Sigmoid colon (tissue), 4 donors: ENCODE measurements around the gene BMP5.

Experiments used
- CTCF ChIP-seq, 4 experiments: fragments of 450-650 bp in 3 of 4; fragments of 200-600 bp in 1 of 4; IDR thresholded peaks; one replicate each; pipeline ENCODE4 v1.5.1; 2016 to 2019; ENCODE audit warnings: antibody characterized with exemption in 4 of 4, mild to moderate bottlenecking in 3 of 4, moderate library complexity in 2 of 4
- EP300 ChIP-seq, 4 donors: sonication (generic); formaldehyde crosslinking; IDR thresholded peaks; one replicate each; pipeline ENCODE4 v1.6.1; 2017; ENCODE audit warnings: antibody characterized with exemption in 4 of 4
- POLR2A ChIP-seq, 2 donors: fragments of 450-650 bp; IDR thresholded peaks; one replicate each; pipeline ENCODE4 v1.6.1; 2016; ENCODE audit warnings: antibody characterized with exemption in 2 of 2, mild to moderate bottlenecking in 2 of 2, moderate library complexity in 2 of 2

GRCh38 chr6:55877283-55877682 lies 1.9 kb upstream of the BMP5 start:
- no peak for TF ChIP-seq CTCF (IDR thresholded peaks at IDR 0.05)
- no peak for TF ChIP-seq EP300 (IDR thresholded peaks at IDR 0.05)
- no peak for TF ChIP-seq POLR2A (IDR thresholded peaks at IDR 0.05)
